Measurements from ENCODE around the gene THRB. TPM values are rescaled to one million over a fixed set of nuclear protein-coding genes. Genes with fewer than 3 reads are reported as not detected.

Gene THRB
- total and polyA plus RNA-seq, 8 donors = 3.6 to 47.3 (median 14.5) TPM

DNA sequence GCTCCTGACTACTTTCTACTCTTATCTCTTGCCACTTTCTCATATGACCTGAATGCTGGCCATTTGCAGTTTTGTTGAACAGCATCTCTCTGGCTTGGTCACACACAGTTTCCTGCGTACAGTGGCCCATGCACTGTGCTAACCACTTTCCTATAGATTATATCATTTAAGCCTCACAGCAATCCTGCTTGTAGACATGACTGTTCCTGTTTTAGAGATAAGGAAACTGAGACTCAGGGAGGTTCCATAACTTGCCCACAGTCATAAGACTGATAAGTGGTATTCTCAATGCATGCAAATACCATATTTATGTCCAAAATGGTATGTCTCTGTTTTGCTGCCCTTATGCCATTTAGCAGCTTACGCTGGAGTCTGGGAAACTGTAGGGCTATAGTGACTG lies 320.0 kb downstream of the THRB start:
- H3K4me3 ChIP-seq = no peak overlapping the region
- TF ChIP-seq EP300 (IDR thresholded peaks at IDR 0.05) = no peak
- no peak for TF ChIP-seq POLR2A (IDR thresholded peaks at IDR 0.05)
- TF ChIP-seq POLR2AphosphoS5 (IDR thresholded peaks at IDR 0.05) = no peak
- TF ChIP-seq, protein P1, sequence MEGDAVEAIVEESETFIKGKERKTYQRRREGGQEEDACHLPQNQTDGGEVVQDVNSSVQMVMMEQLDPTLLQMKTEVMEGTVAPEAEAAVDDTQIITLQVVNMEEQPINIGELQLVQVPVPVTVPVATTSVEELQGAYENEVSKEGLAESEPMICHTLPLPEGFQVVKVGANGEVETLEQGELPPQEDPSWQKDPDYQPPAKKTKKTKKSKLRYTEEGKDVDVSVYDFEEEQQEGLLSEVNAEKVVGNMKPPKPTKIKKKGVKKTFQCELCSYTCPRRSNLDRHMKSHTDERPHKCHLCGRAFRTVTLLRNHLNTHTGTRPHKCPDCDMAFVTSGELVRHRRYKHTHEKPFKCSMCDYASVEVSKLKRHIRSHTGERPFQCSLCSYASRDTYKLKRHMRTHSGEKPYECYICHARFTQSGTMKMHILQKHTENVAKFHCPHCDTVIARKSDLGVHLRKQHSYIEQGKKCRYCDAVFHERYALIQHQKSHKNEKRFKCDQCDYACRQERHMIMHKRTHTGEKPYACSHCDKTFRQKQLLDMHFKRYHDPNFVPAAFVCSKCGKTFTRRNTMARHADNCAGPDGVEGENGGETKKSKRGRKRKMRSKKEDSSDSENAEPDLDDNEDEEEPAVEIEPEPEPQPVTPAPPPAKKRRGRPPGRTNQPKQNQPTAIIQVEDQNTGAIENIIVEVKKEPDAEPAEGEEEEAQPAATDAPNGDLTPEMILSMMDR (IDR thresholded peaks at IDR 0.05) = no peak
- WGBS, 5 donors = 89 to 91% (median 91%) methylated on average over 2 of the region's 2 CpGs
- no peaks in the 10 kb centered on the region for H3K27me3 ChIP-seq
- H3K36me3 ChIP-seq = no peaks in the 10 kb centered on the region
- no peak for DNase-seq
- H3K9me3 ChIP-seq = no peaks in the 10 kb centered on the region
- intact Hi-C loops (cut with DNase I; ENCODE audit: low total_unique reads) = no loop called here
- peaks cover 0 to 10% (median 2%) of the 10 kb centered on the region in 4 donors for H3K4me1 ChIP-seq
- H3K27ac ChIP-seq = no peak overlapping the region

DNA sequence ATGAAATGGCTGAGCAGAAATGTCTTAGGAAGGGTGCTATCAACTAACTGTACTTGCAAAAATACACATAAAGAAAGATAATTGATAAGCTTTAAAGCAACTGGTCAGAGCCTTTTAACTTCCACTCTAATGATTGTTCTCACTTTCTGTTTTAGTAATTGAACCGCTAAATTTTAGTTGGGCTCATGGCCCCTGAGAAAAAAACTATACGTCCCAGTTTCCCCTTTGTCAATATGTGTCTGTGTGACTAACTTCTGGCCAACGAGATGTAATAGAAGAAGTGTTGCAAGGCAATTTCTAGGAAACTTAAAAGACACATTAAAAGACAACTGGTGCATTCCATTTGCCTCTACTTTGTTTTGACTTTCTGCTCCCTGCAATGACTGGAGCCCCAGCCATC lies 325.7 kb downstream of the THRB start:
- H3K9me3 ChIP-seq = no peaks in the 10 kb centered on the region
- TF ChIP-seq POLR2AphosphoS5 (IDR thresholded peaks at IDR 0.05) = no peak
- TF ChIP-seq, protein P1 (IDR thresholded peaks at IDR 0.05) = no peak
- no peak for TF ChIP-seq POLR2A (IDR thresholded peaks at IDR 0.05)
- no peak for TF ChIP-seq EP300 (IDR thresholded peaks at IDR 0.05)
- WGBS, 5 donors = 72 to 83% (median 79%) methylated on average over 3 of the region's 3 CpGs
- H3K36me3 ChIP-seq = no peaks in the 10 kb centered on the region
- no peaks in the 10 kb centered on the region for H3K27me3 ChIP-seq
- H3K27ac ChIP-seq = no peak overlapping the region
- intact Hi-C loops (cut with DNase I; ENCODE audit: low total_unique reads) = no loop called here
- H3K4me3 ChIP-seq = no peak overlapping the region
- peaks cover 0 to 7% (median 2%) of the 10 kb centered on the region in 4 donors for H3K4me1 ChIP-seq
- no peak for DNase-seq

DNA sequence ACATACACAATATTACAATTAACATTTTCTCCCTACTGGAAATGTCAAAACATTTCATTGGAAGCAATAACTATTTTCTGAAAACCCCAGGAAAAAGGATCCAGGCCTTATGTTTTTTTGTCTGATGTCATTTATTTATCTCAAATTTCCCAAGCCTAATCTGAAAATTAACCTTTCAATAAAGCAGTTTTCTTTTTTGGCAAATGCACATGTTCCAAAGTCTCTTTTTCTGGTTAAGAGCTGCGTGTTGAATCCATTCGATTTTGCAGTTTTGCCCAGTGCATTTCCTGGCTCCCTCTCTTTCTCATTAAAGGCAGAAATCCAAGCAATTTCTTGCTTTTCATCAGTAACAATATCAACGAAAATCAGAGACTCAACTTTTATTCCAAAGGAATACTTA lies 327.2 kb downstream of the THRB start:
- TF ChIP-seq, protein P1 (IDR thresholded peaks at IDR 0.05) = no peak
- TF ChIP-seq POLR2AphosphoS5 (IDR thresholded peaks at IDR 0.05) (no peak), POLR2A (IDR thresholded peaks at IDR 0.05) (no peak), EP300 (IDR thresholded peaks at IDR 0.05) (no peak)
- Histone ChIP-seq H3K36me3 (no peaks in the 10 kb centered on the region), H3K4me1 (peaks cover 0 to 7% (median 2%) of the 10 kb centered on the region in 4 donors), H3K27ac (no peak overlapping the region), H3K27me3 (no peaks in the 10 kb centered on the region), H3K4me3 (no peak overlapping the region), H3K9me3 (no peaks in the 10 kb centered on the region)
- WGBS, 5 donors = 65 to 73% (median 67%) methylated on average over 3 of the region's 3 CpGs
- no peak for DNase-seq
- intact Hi-C loops (cut with DNase I; ENCODE audit: low total_unique reads) = no loop called here

DNA sequence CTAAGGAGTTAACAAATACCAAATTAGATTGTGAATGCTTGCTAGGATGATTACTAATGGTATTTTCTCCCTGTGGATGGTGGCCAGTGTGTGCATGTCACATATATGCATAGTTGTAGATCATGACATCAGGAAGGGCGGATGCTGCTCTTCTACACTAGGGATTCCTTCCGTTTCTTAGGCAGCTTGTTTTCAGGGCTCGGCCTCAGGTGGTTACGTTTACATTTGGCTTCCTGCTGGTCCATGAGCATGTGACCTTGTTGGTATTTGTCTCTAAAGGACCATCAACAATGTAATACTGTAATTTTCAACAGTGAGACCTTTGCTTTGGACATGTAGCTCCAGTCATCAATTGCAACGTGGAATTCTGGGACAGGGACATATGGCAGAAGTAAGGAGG lies 328.1 kb downstream of the THRB start:
- Histone ChIP-seq H3K4me1 (peaks cover 0 to 7% (median 2%) of the 10 kb centered on the region in 4 donors), H3K27me3 (no peaks in the 10 kb centered on the region), H3K27ac (no peak overlapping the region), H3K9me3 (no peaks in the 10 kb centered on the region), H3K36me3 (no peaks in the 10 kb centered on the region), H3K4me3 (no peak overlapping the region)
- 86 to 93% (median 89%) methylated on average over 5 of the region's 5 CpGs for WGBS, 5 donors
- intact Hi-C loops (cut with DNase I; ENCODE audit: low total_unique reads) = no loop called here
- TF ChIP-seq EP300 (IDR thresholded peaks at IDR 0.05) = no peak
- no peak for TF ChIP-seq POLR2AphosphoS5 (IDR thresholded peaks at IDR 0.05)
- TF ChIP-seq, protein P1 (IDR thresholded peaks at IDR 0.05) = no peak
- no peak for TF ChIP-seq POLR2A (IDR thresholded peaks at IDR 0.05)
- DNase-seq = no peak
